ENCODE results near the gene VPS13D. TPM values are rescaled to one million over a fixed set of nuclear protein-coding genes. Genes with fewer than 3 reads are reported as not detected.
"Not testable (repeated sequence)": the region's sequence is repeated elsewhere in the genome, so short reads cannot be mapped to it uniquely, and the experiment has no call there.

Gene VPS13D
- total RNA-seq, 1 donor from 2014 or later = 24.4 TPM

- DNase-seq (ENCODE audit: low read depth, low spot score) = no peak
Observed at GRCh38 chr1:12448746-12449177, 218.9 kb downstream of the VPS13D start.

DNA sequence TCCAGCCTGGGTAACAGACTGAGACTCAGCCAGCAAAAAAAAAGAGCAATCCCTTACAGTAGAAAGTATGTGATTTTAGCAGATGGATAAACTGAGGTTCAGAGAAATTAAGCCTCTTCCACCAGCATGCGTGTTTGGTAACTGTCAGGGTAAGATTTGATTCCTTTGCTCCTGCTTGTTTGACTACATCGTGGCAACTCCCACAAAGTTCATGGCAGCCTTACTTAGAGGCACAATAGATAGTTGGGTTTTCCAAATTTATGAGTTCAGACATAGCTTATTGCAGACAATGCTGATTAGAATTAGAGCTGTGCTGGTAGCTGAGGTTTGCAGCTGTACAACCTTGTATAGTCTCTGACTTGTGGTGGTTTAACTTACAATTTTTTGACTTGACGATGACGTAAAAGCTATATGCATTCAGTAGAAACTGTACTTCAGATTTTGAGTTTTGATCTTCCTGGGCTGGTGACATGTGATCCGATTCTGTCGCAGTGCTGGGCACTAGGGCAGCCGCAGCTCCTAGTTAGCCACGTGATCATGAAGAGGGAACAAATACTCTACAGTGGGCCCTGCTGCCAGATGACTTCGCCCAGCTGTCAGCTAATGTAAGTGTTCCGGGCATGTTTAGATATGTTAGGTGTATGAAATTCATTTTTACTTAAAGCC, 220.4 kb downstream of the VPS13D start:
- no peak for DNase-seq (ENCODE audit: low read depth, low spot score)

GRCh38 chr1:12450756-12451559, 221.1 kb downstream of the VPS13D start:
- no peak for DNase-seq (ENCODE audit: low read depth, low spot score)

DNA sequence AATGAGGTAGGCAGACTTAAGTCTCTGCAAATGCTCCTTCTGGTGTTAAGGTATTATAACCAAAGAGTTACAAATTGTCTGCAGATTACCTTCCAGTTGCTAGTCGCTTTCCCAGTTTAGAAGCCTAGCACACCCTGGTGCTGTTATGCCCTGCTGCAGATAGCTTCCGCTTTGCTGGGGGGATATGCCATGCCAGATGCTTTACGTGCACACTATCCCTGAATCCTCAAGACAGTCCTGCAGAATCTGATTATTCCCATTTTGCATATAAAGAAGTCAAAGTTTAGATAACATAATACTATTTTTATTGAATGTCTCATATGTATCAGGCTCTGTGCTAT, 221.7 kb downstream of the VPS13D start:
- DNase-seq (ENCODE audit: low read depth, low spot score) = no peak

GRCh38 chr1:12452262-12452661, 222.4 kb downstream of the VPS13D start:
- no peak for DNase-seq (ENCODE audit: low read depth, low spot score)

DNA sequence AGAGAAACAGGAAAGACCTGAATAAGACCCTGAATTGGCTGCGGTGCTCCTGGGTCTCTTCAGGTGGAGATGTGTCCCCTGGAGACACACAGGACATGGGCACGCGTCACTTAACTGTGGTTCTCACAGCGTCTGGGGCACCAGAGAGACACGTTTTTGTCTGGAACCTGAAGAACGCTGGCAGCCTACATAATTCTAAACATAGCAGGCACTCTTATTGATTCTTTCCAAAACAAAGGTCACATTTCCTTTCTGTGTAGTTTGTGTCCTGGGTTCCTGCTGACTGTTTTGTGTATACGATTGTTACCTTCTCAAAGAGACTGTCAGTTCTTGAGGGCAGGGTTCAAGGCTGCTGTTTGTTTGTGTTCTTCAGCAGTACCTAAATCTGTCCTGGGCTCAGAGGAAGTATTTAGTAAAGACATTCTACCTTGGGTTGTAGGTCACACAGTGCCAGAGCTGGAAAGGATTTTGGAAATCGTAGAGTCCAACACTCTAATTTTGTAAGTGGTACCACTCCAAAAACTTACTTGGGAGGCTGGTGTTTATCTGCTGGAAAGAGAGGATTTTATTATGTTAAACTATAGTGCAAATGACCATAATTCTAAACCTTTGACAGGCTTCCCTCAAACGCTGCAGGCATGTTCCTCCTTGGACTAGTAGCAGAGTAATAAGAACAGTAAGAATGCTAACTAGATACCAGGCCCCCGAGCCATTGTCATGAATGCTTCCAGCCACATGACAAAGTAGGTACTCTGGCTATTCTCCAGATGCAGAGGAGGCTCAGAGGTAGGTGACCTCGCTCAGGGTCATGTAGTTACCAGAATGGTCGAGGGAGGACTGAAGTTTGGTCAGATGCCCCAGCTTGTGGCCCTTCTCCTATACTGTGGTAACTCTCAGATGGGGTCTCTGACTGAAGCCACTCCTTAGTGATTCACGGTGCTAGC, 223.8 kb downstream of the VPS13D start:
- no peak for DNase-seq (ENCODE audit: low read depth, low spot score)

DNA sequence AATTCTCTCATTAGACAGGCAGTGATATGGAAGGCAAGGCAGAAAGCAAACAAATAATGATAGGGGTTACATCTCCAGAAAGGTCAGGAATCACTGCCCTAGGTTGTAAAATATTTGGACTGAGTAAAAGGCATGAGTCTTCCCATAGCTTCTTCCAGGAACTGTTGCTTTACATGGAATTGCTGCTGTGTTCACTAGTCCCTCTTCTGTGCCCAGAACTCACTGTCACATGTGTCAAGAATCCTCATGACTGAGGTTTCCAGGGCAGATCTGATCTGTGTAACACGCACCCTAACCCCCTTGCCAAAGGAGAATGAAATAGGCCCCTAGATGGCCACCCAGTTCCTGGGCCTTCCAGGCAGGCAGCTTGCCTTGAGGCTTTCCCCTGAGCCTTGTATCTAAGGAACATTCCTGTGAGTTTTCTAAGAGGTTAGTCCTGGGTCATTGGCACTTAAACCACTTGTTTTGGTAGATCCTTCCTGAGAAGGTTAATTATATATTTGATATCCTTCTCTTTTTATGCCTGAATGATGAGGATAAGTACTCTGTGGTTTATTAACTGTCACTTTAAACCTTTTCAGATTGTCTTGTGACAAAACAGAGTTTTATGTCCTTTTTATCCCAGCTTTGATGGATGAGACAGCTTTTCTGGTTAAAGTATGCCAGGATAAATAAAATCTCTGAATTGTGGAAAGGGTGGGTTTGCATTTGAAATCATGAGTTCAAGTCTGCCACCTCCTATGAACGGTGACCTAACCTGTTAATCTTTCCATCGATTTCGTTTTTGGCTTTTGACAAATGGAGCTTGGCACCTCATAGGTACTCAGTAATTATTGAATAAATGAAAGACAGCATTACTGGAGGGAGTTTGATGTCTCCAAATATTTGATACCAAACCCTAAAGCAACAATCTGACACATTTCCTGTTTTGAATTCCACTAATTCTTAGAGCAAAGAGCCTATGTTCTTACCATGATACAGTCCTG, 224.9 kb downstream of the VPS13D start:
- DNase-seq (ENCODE audit: low read depth, low spot score) = no peak

DNA sequence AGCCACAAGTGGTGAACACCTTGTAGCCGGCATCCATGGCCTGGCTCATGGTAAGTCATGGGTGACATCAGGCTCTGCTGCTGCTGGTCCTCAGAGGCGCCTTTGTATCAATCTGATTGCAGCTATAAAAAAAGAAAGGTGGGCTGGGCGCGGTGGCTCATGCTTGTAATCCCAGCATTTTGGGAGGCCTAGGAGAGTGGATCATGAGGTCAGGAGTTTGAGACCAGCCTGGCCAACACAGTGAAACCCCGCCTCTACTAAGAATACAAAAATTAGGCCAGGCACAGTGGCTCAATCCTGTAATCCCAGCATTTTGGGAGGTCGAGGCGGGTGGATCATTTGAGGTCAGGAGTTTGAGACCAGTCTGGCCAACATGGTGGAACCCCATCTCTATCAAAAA, 226.3 kb downstream of the VPS13D start:
- not testable (repeated sequence) for DNase-seq (ENCODE audit: low read depth, low spot score)

GRCh38 chr1:12456979-12457378, 227.1 kb downstream of the VPS13D start:
- no peak for DNase-seq (ENCODE audit: low read depth, low spot score)

GRCh38 chr1:12457771-12458170, 227.9 kb downstream of the VPS13D start:
- DNase-seq (ENCODE audit: low read depth, low spot score) = no peak

- DNase-seq (ENCODE audit: low read depth, low spot score) = no peak
Observed at GRCh38 chr1:12458571-12458970, 228.7 kb downstream of the VPS13D start.

DNA sequence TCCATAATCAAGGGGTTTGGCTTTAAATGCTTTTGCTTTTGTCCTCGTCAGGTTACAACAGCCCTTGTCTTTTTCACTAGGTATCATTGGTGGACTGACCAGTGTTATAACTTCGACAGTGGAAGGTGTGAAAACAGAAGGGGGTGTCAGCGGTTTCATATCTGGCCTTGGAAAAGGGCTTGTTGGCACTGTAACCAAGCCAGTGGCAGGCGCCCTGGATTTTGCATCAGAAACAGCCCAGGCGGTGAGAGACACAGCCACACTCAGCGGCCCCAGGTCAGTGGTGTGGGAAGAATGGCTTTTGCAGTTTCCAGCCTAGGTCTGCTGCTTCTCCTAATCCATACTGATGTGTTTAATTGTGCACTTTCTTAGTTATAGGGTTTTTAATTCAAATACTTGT, 230.3 kb downstream of the VPS13D start:
- no peak for DNase-seq (ENCODE audit: low read depth, low spot score)

DNA sequence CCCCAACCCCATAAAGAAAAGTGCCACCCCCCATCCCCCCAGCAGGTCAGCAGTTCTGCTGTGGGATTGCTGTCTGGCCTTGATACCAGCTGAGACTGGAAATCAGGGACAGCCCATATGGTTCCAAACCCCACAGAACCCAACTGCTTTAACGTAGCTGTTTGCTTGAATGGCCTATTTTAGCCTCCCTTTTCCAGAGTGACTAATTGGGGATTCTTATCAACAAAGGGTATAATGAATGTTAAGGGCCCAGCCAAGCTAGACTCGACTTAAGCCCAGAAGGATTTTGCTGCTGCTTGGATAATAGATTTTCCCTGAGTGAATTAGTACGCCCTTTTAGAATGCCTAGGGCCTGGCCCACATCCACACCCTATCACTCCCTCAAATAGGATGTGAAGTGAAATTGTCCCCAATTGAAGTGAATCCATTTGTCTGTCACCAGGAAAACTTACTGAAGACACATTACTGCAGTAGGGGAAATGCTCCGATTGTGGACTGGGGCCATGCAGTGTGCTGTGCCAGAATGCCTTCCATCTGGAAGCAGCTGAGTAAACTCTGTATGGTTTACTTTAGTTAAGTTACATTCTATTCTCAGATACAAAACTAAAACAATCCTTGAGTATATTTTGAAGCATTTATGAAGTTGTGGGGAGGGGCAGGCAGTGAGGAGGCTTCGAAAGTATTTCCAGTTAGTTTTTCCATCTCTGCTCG, 231.2 kb downstream of the VPS13D start:
- DNase-seq (ENCODE audit: low read depth, low spot score) = peak; percentile 77

- DNase-seq (ENCODE audit: low read depth, low spot score) = no peak
Observed at GRCh38 chr1:12461754-12462153, 231.9 kb downstream of the VPS13D start.

GRCh38 chr1:12462586-12462985, 232.8 kb downstream of the VPS13D start:
- no peak for DNase-seq (ENCODE audit: low read depth, low spot score)

- DNase-seq (ENCODE audit: low read depth, low spot score) = no peak
Observed at GRCh38 chr1:12464045-12464461, 234.2 kb downstream of the VPS13D start.

DNA sequence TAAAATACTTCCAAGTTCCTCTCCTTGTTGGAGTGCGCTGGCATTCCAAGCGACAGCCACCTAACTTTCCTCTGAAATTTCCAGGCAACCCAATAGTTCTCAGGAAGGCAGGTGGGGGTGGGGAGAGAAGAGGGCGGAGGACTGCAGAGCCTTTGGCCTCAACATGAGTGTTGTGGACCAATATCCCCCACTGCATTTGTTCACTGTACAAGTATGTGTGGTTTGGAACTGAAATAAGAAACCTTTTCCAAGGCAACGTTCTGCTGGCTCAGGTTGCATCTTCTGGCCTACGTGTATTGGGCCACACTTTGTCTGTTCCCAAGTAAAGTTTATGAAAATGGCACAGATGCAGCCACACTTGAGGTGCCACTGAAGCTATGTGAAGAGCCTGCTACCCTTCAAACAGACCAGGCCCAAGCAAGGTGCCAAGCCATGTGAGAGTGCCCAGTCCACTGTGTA, 234.8 kb downstream of the VPS13D start:
- DNase-seq (ENCODE audit: low read depth, low spot score) = no peak

- DNase-seq (ENCODE audit: low read depth, low spot score) = no peak
Observed at GRCh38 chr1:12465126-12465525, 235.3 kb downstream of the VPS13D start.

GRCh38 chr1:12466816-12467215, 237.0 kb downstream of the VPS13D start:
- no peak for DNase-seq (ENCODE audit: low read depth, low spot score)

Data from pulmonary artery endothelial cell (primary cell).